EL (cell line): ENCODE results near the gene COL15A1.
"Not testable (repeated sequence)": the region's sequence is repeated elsewhere in the genome, so short reads cannot be mapped to it uniquely, and the experiment has no call there.

Experiments
- DNase-seq: peaks from one replicate; pipeline ENCODE4 v3.0.0-alpha.2; 2016

Gene COL15A1

DNA sequence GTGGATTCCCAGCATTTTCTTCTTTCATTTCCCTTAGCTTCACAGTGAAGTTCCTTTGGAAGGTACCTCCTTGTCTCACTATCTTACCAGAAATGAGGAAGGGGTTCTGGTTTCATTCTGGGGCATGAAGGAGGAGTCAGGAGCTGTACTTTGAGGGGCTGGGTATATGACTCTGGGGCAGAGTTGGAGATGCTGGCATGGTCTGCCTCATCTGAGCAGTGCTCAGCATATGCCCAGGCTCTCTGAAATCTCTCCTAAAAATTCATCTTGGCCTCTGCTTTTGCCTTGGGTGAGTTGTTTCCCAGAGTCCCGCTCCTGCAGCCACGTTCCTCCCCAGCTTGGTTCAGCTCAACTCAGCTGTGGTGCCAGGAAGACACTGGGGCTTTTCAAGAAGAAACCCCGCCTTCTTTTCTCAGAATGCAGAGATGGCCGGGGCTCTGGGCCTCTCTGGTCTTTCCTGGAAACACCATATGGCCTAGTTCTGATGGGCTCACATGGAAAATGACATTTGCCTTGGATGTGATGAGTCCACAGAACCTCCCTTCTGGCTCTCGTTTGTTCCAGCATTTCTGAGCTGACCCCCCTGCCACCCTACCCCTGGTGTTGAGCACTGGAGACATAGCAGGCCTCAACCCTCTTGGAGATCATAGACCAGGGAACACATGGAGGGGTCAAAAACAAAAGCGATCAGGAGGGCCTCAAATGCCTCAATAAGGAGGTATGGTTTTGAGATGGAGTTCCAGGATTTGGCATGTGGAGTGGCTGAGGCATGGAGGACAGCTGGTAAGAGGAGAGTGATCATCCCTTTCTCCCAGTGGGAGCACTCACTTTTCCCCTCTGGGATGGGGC lies 149.2 kb downstream of the COL15A1 start:
- no peak for DNase-seq

DNA sequence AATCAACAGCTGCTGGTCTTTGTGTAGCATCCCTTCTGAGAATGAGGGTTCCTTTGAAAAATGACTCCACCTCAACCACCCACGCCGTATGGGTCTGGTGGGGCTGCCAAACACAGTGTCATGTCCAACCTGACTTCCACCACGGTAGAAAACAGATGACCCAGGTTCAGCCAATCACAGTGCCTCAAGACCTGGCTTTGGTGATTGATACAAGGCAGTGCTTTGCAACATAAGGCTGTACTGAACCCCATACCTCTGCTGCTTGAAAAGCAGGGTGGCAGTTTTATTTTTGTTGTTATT lies 149.7 kb downstream of the COL15A1 start:
- DNase-seq, result no peak

DNA sequence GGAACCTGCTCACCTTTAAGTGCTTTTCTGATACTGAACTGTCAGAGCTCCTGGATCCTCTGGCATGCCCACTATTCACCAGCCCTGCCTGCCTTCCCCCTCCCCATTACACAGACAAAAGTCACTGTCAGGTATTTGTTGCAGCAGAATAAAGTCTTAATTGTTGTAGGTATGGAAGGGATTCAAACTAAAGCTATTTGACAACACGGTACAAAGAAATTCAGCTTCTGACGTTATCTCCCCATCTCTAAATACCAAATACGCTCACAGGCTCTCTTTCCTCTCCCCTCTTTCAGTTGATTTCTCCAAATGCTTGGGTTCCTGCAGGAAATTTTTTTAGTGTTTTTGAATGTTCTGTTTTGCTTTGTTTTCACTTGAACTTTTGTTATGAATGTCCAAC lies 151.9 kb downstream of the COL15A1 start:
- DNase-seq, result no peak

DNA sequence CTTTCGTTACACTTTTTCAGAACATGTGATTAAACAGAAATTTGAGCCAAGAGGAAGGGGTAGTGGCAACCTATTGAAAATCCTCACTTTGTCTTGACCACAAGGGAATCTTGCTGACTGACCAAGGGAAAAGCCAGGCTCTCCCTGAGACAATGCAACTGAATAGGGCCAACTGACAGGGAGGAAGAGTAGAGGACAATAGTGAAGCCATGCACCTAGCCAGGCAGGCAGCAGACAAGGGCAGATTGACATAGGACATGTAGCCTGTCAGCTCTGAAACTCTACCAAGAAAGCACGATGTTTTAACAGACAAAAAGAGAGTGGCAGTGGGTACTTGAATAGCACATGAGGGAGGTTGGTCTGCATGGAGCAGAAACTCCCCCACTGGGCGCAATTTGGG lies 152.7 kb downstream of the COL15A1 start:
- DNase-seq, result no peak

DNA sequence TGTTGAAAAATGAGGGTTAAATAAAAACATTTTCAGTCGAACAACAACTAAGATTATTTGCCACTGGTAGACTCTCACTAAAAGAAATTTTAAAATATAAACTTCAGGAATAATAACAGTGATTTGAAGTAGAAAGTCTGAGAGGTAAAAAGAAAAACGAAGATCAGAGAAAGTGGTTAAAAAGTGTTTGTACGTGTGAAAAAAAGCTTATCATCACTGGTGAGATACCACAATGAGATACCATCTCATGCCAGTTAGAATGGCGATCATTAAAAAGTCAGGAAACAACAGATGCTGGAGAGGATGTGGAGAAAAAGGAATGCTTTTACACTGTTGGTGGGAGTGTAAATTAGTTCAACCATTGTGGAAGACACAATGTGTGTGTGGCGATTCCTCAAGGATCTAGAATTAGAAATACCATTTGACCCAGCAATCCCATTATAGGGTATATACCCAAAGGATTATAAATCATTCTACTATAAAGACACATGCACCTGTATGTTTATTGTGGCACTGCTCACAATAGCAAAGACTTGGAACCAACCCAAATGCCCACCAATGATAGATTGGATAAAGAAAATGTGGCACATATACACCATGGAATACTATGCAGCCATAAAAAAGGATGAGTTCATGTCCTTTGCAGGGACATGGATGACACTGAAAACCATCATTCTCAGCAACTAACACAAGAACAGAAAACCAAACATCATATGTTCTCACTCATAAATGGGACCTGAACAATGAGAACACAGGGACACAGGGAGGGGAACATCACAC lies 156.3 kb downstream of the COL15A1 start:
- DNase-seq, result not testable (repeated sequence)

DNA sequence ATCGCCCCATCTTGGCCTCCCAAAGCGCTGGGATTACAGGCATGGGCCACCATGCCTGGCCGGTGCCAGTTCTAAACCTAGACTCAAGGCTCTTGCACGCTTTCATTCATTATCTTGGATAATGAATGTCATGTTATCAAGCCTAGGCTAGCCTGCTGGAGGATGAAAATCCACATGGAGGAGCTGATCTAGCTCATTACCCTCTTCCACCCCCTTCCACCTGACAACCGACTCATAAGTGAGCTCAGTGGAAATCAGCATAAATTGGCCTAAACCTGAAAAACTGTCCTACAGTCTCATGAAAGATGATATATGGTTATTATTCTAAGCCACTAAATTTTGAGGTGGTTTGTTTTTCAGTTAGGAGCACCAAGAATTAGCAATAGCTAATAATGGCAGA lies 157.6 kb downstream of the COL15A1 start:
- DNase-seq, result no peak

DNA sequence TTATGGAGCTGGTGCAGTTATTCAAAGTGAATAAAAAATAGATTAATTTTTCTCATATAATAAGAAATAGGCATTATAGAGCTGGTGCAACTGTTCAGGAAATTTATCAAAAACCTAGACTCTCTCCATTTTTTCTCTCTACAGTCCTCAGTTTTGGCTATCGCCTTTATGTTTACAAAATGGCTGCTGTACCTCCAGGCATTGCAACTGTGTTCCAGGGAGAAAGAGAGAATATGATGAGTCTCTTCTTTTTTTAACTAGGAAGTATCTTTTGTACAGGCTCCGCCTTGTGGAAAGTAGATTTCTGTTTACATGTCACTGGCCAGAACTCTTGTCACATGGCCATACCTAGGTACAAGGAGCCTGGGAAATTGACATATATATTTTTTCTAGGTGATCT lies 158.1 kb downstream of the COL15A1 start:
- DNase-seq, result no peak

DNA sequence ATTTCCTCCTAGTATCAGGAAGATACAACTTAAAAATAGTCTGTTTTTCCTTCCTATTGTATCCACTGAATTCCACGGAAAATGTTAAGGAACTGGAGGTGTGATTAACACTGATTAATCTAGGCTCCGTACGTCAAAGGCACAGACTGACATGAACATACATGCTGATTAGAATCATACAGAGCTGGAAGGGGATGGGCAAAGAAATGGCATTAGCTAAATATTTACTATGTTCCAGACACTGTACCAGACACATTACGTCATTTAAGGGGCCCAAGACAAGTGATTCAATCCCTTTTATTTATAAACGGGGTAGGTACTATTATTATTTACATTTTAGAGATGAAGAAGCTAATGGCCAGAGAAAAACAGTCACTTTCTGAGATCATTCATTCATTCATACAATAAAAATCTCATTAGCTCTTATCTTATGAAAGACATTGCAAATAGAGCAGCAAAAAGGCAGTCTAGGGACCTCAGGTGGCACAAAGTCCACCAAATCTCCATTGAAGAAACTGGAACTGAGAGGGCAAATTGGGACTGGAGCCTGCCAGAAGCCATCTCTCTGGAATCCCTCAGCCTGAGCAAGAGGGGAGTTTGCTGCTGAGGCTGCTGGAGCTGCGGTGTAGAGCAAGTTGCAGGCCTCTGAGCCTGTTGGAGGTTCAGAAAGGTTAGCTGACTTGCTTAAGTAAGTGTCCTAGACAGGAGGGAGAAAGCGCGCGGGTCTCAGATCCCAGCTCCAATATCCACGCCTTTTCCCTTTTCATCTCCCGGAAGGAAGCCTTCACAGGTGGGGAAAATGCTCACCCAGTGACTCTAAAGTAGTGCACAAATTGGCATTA lies 159.6 kb downstream of the COL15A1 start:
- DNase-seq, result no peak

DNA sequence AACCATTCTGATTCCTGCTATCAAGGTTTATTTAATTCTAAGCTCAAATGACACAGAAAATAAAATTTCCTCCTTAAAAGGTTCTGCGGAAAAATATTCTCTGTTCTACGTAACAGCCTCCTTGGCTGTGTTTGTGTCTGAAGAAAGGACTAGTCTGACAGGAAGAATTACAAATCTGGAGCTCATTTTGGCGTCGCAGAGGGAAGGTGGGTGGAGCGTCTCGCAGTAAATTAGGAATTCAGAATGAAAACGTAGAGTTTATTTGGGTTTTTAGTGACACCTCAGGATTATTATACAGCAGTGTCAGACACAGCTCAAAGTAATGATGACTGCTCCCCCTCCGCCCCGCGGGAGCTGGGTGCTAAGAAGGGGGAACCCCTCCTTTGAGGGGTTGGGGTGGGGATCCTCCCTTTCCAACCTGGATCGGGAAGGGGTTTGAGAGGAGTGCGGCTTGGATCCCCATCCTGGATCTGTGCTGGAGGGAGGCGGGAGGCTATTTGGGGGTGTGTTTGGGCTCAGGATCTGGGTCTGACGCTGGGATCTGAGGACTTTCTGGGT lies 160.3 kb downstream of the COL15A1 start:
- peak; percentile 32 for DNase-seq

DNA sequence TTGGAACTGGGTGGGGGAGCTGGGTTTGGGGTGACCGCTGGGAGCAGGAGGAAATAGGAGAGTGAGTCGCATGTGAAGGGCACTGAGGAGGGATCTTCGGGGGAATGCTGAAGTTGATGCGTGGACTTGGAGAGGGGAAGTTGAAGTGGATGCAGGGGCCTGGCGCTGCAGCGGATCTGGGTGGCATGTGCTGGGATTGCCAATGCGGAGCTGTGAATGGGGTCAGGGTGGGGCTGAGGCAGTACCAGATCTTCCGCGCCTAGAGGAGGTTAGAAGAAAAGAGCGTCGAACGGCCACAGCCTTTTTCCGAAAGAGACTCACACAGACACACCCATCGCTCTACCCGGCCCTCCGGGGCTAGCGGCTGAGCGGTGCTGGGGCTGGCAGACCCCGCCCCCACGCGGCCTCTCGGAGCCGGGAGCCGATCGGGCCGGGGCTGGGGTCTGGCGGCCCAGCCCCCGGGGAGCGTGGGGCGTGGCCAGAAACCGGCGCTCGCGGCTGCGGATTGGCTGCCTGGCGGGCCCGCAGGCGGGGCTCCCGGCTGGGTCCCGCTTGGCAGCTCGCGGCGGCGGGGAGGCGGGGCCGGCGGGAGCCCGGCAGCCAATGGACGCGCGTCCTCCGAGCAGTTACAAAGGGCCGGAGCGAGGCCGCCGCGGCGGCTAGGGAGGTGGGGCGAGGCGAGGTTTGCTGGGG lies 160.9 kb downstream of the COL15A1 start, which contains the start of gene TGFBR1:
TSS of gene TGFBR1 (plus strand) at position 655 of the 693 bp plus-strand sequence. CDS start 93 bp downstream, outside the sequence.
- DNase-seq, result peak; percentile 94

DNA sequence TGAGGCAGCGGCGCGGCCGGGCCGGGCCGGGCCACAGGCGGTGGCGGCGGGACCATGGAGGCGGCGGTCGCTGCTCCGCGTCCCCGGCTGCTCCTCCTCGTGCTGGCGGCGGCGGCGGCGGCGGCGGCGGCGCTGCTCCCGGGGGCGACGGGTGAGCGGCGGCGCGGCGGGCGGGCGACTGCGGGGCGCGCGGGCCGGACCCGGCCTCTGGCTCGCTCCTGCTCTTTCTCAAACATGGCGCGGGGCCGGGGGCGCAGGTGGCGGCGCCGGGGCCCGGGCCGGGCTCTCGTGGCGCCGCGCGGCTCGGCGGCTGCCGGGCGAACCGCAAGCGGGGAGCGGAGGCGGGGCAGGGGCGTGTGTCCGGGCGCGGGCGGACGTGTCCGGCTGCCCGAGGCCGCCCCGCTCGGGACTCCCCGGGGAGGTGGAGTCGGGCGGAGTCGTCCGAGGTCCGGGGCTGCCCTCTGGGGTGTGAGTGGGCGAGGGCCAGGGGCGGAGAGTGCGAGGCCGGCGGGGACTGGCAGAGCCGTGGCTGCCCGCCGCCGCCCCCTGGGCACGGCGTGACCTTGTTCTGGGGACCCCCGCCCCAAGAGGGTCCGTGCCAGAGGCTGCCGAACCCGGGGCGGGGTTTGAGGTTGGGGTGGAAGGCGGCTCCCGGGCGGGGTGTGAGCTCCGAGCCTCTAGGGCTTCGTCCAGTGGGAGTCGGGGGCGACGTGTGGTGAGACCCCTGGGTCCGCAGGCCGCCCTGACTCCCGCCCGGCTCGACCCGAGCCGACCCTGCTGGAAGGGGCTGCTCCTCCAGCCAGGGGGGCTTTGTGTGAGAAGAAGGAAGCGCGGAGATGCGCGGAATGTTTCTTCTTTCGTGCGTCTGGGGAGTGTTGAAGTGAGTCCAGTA lies 161.7 kb downstream of the COL15A1 start:
- peak; percentile 81 for DNase-seq

DNA sequence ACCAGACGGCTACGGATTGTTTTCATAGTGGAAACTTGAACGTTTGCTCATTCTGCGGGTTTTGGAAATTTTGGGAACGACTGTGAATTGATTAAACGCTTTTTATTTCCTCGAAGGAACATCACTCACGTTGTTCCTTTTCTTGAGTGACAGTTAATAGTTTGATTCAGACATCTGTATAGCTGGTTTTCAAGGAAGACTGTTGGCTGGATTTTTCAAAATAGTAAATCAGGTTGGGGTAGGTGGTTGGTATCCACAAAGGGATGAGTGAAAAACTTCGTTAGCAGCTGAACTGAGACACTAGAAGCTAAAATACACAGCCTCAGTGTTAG lies 162.3 kb downstream of the COL15A1 start:
- DNase-seq, result no peak

DNA sequence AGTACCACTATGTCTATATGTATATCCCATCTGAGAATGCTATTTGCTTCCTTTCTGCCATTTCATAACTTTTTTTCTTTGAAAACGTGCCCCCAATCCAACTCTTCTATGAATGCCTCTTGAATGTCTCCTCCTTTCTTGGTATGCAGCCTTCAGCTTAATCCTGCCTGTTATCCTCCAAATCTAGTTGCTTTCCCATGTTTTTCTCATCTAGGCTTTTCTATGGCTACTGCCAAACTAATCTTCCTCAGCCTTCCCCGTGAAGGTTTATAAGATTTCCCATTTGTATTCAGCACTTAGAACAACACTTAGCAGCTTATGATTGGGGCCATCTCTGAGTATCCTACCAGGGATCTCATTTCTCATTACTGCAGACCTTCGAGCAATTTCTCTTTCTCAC lies 163.7 kb downstream of the COL15A1 start:
- DNase-seq, result no peak

DNA sequence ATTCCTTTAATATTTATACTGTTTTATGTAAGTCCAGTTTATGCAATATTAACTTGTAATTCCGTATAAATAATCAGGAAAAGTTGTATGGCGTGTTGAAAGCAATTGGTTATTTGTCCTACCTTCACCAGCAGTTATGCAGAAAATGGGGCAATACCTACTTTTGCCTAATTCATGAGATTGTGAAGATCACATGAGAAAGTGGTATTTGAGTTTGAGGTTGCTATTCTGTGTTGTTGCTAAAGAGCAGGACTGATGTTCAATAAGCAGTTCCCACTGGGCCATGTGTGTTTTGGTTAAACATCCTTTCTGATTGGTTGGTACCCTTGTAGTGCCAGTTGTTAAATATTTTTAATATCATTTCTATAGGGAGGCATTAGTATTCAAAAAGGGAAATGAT lies 164.4 kb downstream of the COL15A1 start:
- DNase-seq, result no peak

DNA sequence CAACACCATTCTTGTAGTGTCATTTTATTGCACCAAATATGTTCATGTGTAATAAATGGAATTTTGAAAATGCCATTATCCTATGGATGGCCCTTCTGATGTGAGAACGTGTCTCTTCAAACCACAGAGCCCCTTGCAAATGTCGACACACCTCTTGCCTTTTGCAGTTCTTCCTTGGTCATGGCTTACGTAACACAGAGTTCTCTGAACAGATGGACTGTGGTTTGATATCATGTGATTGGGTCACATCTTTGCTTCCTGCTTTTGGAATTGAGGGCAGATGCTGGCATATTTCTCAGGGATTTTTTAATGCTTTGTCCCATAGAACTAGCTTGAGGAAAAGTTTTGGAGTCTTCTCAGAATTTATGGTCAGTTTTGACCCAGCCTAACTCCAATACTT lies 165.8 kb downstream of the COL15A1 start:
- peak; percentile 60 for DNase-seq

DNA sequence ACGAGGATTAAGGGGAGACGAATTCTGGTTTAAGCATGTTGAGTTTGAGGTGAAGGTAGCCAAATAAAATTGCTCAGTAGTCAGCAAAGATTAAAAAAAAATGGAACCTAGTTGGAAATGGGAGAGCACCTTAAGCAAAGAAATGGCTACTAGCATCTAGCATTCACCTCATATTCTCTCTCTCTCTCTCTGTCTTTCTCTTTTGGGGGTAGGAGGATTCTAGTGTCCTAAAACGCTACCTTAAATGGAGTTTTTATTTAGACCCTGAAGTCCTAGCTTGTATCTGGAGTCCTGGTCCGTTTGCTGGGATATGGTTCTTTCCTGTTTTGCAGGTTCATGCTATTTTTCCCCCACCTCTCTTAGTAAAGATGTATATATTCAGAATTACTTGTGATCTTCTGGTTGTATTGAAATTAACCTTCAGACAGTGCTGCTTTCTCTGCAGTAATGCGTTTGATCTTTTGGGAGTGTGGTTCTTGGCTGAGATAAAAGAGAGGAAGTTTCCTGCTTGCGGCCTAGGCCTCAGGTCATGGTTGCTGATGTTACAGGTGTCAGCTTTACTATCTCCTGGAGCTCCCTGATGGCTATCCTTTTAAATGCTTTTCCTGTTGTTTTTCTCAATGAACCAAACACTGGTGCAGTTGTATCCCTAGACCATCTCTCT lies 169.2 kb downstream of the COL15A1 start:
- no peak for DNase-seq

DNA sequence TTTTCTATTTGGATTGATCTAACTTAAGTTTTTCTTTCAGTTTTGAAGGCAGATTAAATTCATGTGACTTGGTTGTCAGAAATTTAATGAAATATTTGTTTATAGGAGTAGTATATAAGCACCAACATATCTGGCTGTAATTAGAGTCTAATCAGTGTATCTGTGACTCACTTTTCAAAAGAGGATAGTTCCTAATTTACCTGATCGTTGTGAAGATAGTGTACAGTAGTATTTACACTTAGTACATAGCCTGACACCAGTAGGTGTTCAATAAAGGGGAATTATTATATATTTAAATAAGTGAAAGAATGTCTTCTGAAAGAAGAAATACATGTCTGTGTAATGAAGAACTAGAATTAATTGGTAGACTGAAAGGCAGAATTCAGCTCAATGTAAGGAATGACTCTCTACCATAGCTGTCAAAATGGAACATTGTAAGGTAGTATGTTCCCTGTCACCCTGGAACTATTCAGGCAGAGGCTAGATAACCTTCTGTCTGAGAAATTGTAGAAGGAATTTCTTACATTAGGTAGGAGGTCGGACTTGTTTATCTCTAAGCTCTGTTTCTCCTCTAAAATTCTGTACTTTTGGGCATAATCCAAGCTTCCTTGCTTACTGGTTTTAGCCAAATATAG lies 169.8 kb downstream of the COL15A1 start:
- no peak for DNase-seq

DNA sequence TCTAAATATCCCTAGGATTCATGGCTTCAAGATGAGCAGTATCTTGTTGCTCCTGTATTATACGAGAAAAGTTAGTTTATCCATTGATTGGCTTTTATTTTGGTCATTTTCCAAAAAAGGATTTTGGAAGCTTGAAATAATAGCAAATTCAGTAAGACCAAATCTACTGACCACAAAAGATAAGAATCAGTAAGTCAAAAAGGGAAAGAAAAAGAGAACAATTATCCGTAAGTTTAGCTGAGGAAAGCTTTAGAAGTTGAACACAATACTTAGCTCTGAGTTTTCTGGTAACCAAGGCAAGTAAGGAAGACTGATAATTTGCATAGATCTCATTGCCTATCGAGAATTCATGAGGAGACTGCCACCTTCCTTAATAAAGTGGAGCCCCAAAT lies 170.3 kb downstream of the COL15A1 start:
- DNase-seq, result no peak

DNA sequence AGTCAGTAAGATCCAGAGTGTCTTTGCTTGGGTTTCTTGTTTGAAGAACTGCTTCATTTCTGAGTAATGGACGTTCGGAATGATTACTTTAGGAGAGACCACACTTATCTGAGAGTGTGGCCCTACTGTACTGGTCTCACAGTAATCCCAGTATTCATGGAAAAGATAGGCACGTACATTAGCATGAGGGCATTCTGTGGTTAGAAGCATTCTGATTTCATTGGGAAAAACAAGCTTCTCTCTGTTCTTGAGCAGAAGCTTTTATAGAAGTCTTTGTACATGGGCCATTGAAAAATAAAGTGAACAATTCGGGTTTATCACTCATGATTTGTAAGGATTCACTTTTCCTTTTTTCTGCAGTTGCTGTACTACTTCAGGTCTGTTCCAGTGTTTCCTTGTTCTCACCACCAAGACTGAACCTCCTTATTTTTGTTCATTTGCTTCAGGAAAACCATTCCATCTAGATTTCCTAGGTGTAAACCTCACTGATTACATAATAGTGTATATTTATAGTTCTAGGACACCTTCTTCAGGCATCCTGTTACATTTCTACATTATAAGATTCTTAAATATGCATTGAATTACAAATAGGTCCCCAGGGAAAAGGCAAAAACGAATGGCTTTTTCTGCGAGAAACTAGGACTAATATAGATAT lies 171.3 kb downstream of the COL15A1 start:
- no peak for DNase-seq

DNA sequence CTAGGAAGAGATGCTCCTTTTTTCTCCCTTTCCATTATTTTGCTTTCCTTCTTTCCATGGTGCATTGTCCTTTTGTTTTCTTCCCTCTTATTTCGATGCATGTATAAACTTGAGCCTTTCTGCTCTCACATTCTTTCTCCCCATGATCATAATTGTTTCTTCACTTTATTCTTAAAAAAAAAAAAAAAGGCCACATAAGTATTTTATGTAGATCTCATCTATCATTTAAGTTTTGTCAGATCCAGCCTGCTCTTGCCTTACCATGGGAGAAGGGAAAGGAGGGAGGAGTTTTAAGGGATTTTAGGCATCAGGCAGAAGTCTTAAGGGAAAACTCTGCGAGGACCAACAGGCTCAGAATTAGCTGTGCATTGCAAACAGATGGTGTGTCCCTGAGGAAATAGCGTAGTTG lies 172.3 kb downstream of the COL15A1 start:
- DNase-seq, result no peak
